ENCODE measurements around the gene FARP2.

FARP2 gene

GRCh38 chr2:241492174-241492565 lies 136.1 kb downstream of the FARP2 start:
- TF ChIP-seq CTCF (IDR thresholded peaks at IDR 0.05; ENCODE audit: low read depth, low read length), result no peak

GRCh38 chr2:241493092-241493491 lies 137.0 kb downstream of the FARP2 start:
- no peak for TF ChIP-seq CTCF (IDR thresholded peaks at IDR 0.05; ENCODE audit: low read depth, low read length)
- in situ Hi-C loops (cut with HindIII; ENCODE audit: low sequenced_read_pairs), result no loop called here
- no peak overlapping the region for H3K4me3 ChIP-seq (ENCODE audit: low read depth, low read length)
- DNase-seq (ENCODE audit: low read depth, low spot score), result no peak

More at GRCh38 chr2:241492174-241492565, 136.1 kb downstream of the FARP2 start:
- no peak for DNase-seq (ENCODE audit: low read depth, low spot score)
- H3K4me3 ChIP-seq (ENCODE audit: low read depth, low read length), result no peak overlapping the region
- in situ Hi-C loops (cut with HindIII; ENCODE audit: low sequenced_read_pairs), result no loop called here

- no peak for TF ChIP-seq CTCF (IDR thresholded peaks at IDR 0.05; ENCODE audit: low read depth, low read length)
These were observed 138.3 kb downstream of the FARP2 start for GRCh38 chr2:241494311-241494908.

GRCh38 chr2:241495172-241496002 lies 139.3 kb downstream of the FARP2 start:
- no peak for DNase-seq (ENCODE audit: low read depth, low spot score)
- in situ Hi-C loops (cut with HindIII; ENCODE audit: low sequenced_read_pairs), result no loop called here
- no peak for TF ChIP-seq CTCF (IDR thresholded peaks at IDR 0.05; ENCODE audit: low read depth, low read length)
- no peak overlapping the region for H3K4me3 ChIP-seq (ENCODE audit: low read depth, low read length)

More at GRCh38 chr2:241494311-241494908, 138.3 kb downstream of the FARP2 start:
- no peak overlapping the region for H3K4me3 ChIP-seq (ENCODE audit: low read depth, low read length)
- in situ Hi-C loops (cut with HindIII; ENCODE audit: low sequenced_read_pairs), result no loop called here
- no peak for DNase-seq (ENCODE audit: low read depth, low spot score)

- DNase-seq (ENCODE audit: low read depth, low spot score), result no peak
- no peak for TF ChIP-seq CTCF (IDR thresholded peaks at IDR 0.05; ENCODE audit: low read depth, low read length)
- in situ Hi-C loops (cut with HindIII; ENCODE audit: low sequenced_read_pairs), result no loop called here
- H3K4me3 ChIP-seq (ENCODE audit: low read depth, low read length), result no peak overlapping the region
These were observed 140.1 kb downstream of the FARP2 start for GRCh38 chr2:241496003-241496707.

Data from astrocyte of the spinal cord (primary cell).